SK-N-SH (cell line): ENCODE measurements around the gene SMAP2.

ENCODE experiments used
- ELF1 ChIP-seq: IDR thresholded peaks from 2 replicates; pipeline ENCODE4 v1.4.0; 2012
- GABPA ChIP-seq: IDR thresholded peaks from 2 replicates; pipeline ENCODE4 v1.4.0; 2012; ENCODE audit warnings: low read depth, mild to moderate bottlenecking
- GATA2 ChIP-seq: sonication (generic); formaldehyde crosslinking; IDR thresholded peaks from 2 replicates; pipeline ENCODE4 v1.5.0; 2020; ENCODE audit warnings: mild to moderate bottlenecking, missing genetic modification reagents
- RAD21 ChIP-seq: IDR thresholded peaks from 2 replicates; pipeline ENCODE4 v1.6.1; 2012; ENCODE audit warnings: mild to moderate bottlenecking, low read length
- TAF1 ChIP-seq: IDR thresholded peaks from 2 replicates; pipeline ENCODE4 v1.6.1; 2012; ENCODE audit warnings: low read depth, mild to moderate bottlenecking, low read length, moderate library complexity, borderline replicate concordance
- TF ChIP-seq, protein P1 (sequence below): fragments of 200-600 bp; sonication (generic); IDR thresholded peaks from 2 replicates; pipeline ENCODE4 v1.6.1; 2017; ENCODE audit warnings: antibody characterized with exemption, mild to moderate bottlenecking, moderate library complexity
- TF ChIP-seq, protein P2 (sequence below): IDR thresholded peaks from 2 replicates; pipeline ENCODE4 v1.6.1; 2012; ENCODE audit warnings: mild to moderate bottlenecking, low read depth, low read length, moderate library complexity
- TF ChIP-seq, protein P3 (sequence below): IDR thresholded peaks from 2 replicates; pipeline ENCODE4 v1.4.0; 2012; ENCODE audit warnings: low read depth
- TF ChIP-seq, protein P4 (sequence below): IDR thresholded peaks from 2 replicates; pipeline ENCODE4 v1.4.0; 2012; ENCODE audit warnings: low read depth, borderline replicate concordance

DNA sequence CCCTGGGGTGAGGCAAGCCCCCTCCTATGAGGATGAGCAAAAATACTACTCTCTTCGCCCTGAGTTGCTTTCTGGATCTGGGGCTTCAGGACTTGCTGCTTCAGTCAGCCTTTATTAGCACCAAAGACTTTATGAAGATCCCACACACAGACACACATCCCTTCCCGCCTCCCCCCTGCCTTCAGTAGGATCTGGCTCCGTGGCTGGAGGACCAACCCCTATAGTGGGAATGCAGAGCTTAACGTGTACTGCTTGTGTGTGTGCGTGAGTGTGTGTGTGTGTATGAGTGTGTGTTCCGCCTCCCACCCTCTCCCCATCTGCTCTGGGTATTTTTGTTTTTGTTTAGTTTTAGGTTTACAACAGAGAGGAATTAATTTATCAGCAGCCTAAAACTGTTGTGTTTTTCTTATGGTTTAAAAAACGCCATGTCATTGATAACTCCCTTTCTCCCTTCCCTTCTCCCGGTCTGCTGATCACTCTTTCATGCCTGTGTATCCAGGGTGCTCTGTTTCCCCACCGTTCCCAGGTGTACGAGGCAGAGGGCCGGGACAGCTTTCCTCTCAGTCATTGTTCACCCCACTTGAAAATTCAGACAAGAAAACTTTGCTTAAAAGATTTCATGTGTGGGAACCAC is 49.2 kb downstream of the SMAP2 start:
- TF ChIP-seq GABPA (no peak), RAD21 (no peak), TAF1 (no peak), GATA2 (CRISPR knock-in tag) (no peak), ELF1 (no peak)
- TF ChIP-seq, protein P1, sequence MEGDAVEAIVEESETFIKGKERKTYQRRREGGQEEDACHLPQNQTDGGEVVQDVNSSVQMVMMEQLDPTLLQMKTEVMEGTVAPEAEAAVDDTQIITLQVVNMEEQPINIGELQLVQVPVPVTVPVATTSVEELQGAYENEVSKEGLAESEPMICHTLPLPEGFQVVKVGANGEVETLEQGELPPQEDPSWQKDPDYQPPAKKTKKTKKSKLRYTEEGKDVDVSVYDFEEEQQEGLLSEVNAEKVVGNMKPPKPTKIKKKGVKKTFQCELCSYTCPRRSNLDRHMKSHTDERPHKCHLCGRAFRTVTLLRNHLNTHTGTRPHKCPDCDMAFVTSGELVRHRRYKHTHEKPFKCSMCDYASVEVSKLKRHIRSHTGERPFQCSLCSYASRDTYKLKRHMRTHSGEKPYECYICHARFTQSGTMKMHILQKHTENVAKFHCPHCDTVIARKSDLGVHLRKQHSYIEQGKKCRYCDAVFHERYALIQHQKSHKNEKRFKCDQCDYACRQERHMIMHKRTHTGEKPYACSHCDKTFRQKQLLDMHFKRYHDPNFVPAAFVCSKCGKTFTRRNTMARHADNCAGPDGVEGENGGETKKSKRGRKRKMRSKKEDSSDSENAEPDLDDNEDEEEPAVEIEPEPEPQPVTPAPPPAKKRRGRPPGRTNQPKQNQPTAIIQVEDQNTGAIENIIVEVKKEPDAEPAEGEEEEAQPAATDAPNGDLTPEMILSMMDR = no peak
- TF ChIP-seq, protein P2, sequence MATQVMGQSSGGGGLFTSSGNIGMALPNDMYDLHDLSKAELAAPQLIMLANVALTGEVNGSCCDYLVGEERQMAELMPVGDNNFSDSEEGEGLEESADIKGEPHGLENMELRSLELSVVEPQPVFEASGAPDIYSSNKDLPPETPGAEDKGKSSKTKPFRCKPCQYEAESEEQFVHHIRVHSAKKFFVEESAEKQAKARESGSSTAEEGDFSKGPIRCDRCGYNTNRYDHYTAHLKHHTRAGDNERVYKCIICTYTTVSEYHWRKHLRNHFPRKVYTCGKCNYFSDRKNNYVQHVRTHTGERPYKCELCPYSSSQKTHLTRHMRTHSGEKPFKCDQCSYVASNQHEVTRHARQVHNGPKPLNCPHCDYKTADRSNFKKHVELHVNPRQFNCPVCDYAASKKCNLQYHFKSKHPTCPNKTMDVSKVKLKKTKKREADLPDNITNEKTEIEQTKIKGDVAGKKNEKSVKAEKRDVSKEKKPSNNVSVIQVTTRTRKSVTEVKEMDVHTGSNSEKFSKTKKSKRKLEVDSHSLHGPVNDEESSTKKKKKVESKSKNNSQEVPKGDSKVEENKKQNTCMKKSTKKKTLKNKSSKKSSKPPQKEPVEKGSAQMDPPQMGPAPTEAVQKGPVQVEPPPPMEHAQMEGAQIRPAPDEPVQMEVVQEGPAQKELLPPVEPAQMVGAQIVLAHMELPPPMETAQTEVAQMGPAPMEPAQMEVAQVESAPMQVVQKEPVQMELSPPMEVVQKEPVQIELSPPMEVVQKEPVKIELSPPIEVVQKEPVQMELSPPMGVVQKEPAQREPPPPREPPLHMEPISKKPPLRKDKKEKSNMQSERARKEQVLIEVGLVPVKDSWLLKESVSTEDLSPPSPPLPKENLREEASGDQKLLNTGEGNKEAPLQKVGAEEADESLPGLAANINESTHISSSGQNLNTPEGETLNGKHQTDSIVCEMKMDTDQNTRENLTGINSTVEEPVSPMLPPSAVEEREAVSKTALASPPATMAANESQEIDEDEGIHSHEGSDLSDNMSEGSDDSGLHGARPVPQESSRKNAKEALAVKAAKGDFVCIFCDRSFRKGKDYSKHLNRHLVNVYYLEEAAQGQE = no peak
- TF ChIP-seq, protein P3, sequence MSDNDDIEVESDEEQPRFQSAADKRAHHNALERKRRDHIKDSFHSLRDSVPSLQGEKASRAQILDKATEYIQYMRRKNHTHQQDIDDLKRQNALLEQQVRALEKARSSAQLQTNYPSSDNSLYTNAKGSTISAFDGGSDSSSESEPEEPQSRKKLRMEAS = no peak
- TF ChIP-seq, protein P4, sequence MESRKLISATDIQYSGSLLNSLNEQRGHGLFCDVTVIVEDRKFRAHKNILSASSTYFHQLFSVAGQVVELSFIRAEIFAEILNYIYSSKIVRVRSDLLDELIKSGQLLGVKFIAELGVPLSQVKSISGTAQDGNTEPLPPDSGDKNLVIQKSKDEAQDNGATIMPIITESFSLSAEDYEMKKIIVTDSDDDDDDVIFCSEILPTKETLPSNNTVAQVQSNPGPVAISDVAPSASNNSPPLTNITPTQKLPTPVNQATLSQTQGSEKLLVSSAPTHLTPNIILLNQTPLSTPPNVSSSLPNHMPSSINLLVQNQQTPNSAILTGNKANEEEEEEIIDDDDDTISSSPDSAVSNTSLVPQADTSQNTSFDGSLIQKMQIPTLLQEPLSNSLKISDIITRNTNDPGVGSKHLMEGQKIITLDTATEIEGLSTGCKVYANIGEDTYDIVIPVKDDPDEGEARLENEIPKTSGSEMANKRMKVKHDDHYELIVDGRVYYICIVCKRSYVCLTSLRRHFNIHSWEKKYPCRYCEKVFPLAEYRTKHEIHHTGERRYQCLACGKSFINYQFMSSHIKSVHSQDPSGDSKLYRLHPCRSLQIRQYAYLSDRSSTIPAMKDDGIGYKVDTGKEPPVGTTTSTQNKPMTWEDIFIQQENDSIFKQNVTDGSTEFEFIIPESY = no peak
